ENCODE measurements around the gene GRK6. TPM values are rescaled to one million over a fixed set of nuclear protein-coding genes. Genes with fewer than 3 reads are reported as not detected.

GRK6 gene
- polyA plus RNA-seq, 1 of the 3 experiments (the other 2 are of a cell fraction): 39.5 TPM

- Histone ChIP-seq H3K4me2 (no peak overlapping the region), H2AFZ (ENCODE audit: low read depth) (no peak overlapping the region), H3K9me3 (no peaks in the 10 kb centered on the region), H3K79me2 (ENCODE audit: insufficient read depth) (peaks cover 65% of the 10 kb centered on the region), H3K9ac (no peak overlapping the region), H3K27ac (ENCODE audit: low read depth in 2 of 2, low read length in 1 of 2) (0 out of 4 replicates have a peak overlapping the region, but pooled peaks of 1 of the 2 experiments have one; percentile 15), H3K4me1 (ENCODE audit: control insufficient read depth in 1 of 2, insufficient read depth in 2 of 2, low read depth in 1 of 2, low read length in 1 of 2) (peaks cover 33 to 39% of the 10 kb centered on the region in 2 experiments; a peak in 3 of 4 replicates), H3K36me3 (replicated peaks in 1 of 2; ENCODE audit: control insufficient read depth in 1 of 2, insufficient read depth in 2 of 2, low read length in 1 of 2) (peaks cover 51 to 56% of the 10 kb centered on the region in 2 experiments), H3K9me2 (no peaks in the 10 kb centered on the region), H3F3A (replicated peaks; ENCODE audit: insufficient read depth) (peaks cover 33% of the 10 kb centered on the region), H3K27me3 (ENCODE audit: insufficient read depth) (no peaks in the 10 kb centered on the region), H4K20me1 (ENCODE audit: insufficient read depth) (peaks cover 88% of the 10 kb centered on the region), H3K4me3 (ENCODE audit: low read depth in 2 of 2, low read length in 1 of 2) (peak overlapping the region in 1 of 2 experiments; percentile 56; a peak in 1 of 4 replicates)
- 69% methylated on average over 4 of the region's 43 CpGs for WGBS (ENCODE audit: low lambda C conversion rate)
- peak; percentile 91 for DNase-seq
- TF ChIP-seq POLR2AphosphoS5 (IDR thresholded peaks at IDR 0.05; ENCODE audit: low read depth, low read length) (no peak), CTCF (IDR thresholded peaks at IDR 0.05) (peak; percentile 64)
- POLR2A ChIA-PET: no interaction called here
- CTCF ChIA-PET: interaction anchor here (1.0 to 8.4 kb wide), 4 partner anchors 9 to 101 kb away, joined by 3 to 201 read pairs (median 8); partner anchors contain the start of gene DBN1
These were observed 65.0 kb downstream of the GRK6 start for GRCh38 chr5:177491429-177491945.

GRCh38 chr5:177491983-177492746 lies 65.7 kb downstream of the GRK6 start:
- WGBS (ENCODE audit: low lambda C conversion rate): 97% methylated on average over 41 of the region's 54 CpGs
- H3K9me2 ChIP-seq: no peaks in the 10 kb centered on the region
- H3K4me3 ChIP-seq (ENCODE audit: low read depth in 2 of 2, low read length in 1 of 2): no peak overlapping the region
- H3K4me1 ChIP-seq (ENCODE audit: control insufficient read depth in 1 of 2, insufficient read depth in 2 of 2, low read depth in 1 of 2, low read length in 1 of 2): peaks cover 33 to 40% of the 10 kb centered on the region in 2 experiments; a peak in 3 of 4 replicates
- H3K4me2 ChIP-seq: no peak overlapping the region
- POLR2A ChIA-PET: interaction anchor here (5.9 to 6.7 kb wide), 2 partner anchors 14 to 21 kb away, joined by 39 to 43 read pairs; no protein-coding TSS in a partner anchor
- peaks cover 44 to 55% of the 10 kb centered on the region in 2 experiments for H3K36me3 ChIP-seq (replicated peaks in 1 of 2; ENCODE audit: control insufficient read depth in 1 of 2, insufficient read depth in 2 of 2, low read length in 1 of 2)
- H3K27me3 ChIP-seq (ENCODE audit: insufficient read depth): no peaks in the 10 kb centered on the region
- H2AFZ ChIP-seq (ENCODE audit: low read depth): no peak overlapping the region
- H3K9ac ChIP-seq: no peak overlapping the region
- peaks cover 69% of the 10 kb centered on the region for H3K79me2 ChIP-seq (ENCODE audit: insufficient read depth)
- no peaks in the 10 kb centered on the region for H3K9me3 ChIP-seq
- H3K27ac ChIP-seq (ENCODE audit: low read depth in 2 of 2, low read length in 1 of 2): no peak overlapping the region; a peak in 1 of 4 replicates
- TF ChIP-seq GATA2 (CRISPR knock-in tag; IDR thresholded peaks at IDR 0.05): no peak
- CTCF ChIA-PET: interaction anchor here (0.9 to 15.9 kb wide), 9 partner anchors 9 to 104 kb away, joined by 3 to 228 read pairs (median 4); partner anchors contain the start of genes DBN1 and PRR7
- peaks cover 85% of the 10 kb centered on the region for H4K20me1 ChIP-seq (ENCODE audit: insufficient read depth)
- no peak for DNase-seq
- peaks cover 31% of the 10 kb centered on the region for H3F3A ChIP-seq (replicated peaks; ENCODE audit: insufficient read depth)

Other genes with a start within 250 kb of the GRK6 start
- gene RAB24, start 123.0 kb upstream of the GRK6 start, polyA plus RNA-seq (2012; rRNA removed): 101 and 117 TPM in 2 replicates
- 344 TPM in 2 replicates for gene PRELID1, start 122.9 kb upstream of the GRK6 start, polyA plus RNA-seq (2012; rRNA removed)
- 22.6 and 23.1 TPM in 2 replicates for gene MXD3, start 114.8 kb upstream of the GRK6 start, polyA plus RNA-seq (2012; rRNA removed)
- gene LMAN2, start 75.0 kb upstream of the GRK6 start, polyA plus RNA-seq (2012; rRNA removed): 380 and 500 TPM in 2 replicates
- gene RGS14, start 68.8 kb upstream of the GRK6 start, polyA plus RNA-seq (2012; rRNA removed): 26.5 and 27.6 TPM in 2 replicates
- 0.03 TPM in 1 of 2 replicates, not detected in the other for gene SLC34A1, start 42.2 kb upstream of the GRK6 start, polyA plus RNA-seq (2012; rRNA removed)
- gene PFN3, start 26.0 kb upstream of the GRK6 start, polyA plus RNA-seq (2012; rRNA removed): not detected in 2 replicates
- 3.8 and 4.3 TPM in 2 replicates for gene F12, start 17.1 kb upstream of the GRK6 start, polyA plus RNA-seq (2012; rRNA removed)
- gene PRR7, start 20.1 kb downstream of the GRK6 start, polyA plus RNA-seq (2012; rRNA removed): 12.5 and 17.1 TPM in 2 replicates
- gene DBN1, start 47.0 kb downstream of the GRK6 start, polyA plus RNA-seq (2012; rRNA removed): 176 and 244 TPM in 2 replicates
- 183 and 206 TPM in 2 replicates for gene PDLIM7, start 70.9 kb downstream of the GRK6 start, polyA plus RNA-seq (2012; rRNA removed)
- gene DOK3, start 83.2 kb downstream of the GRK6 start, polyA plus RNA-seq (2012; rRNA removed): 1.9 and 2.2 TPM in 2 replicates
- gene DDX41, start 90.3 kb downstream of the GRK6 start, polyA plus RNA-seq (2012; rRNA removed): 158 and 176 TPM in 2 replicates
- gene FAM193B, start 127.9 kb downstream of the GRK6 start, polyA plus RNA-seq (2012; rRNA removed): 44.4 and 48.1 TPM in 2 replicates
- gene TMED9, start 165.5 kb downstream of the GRK6 start, polyA plus RNA-seq (2012; rRNA removed): 264 and 320 TPM in 2 replicates
- 37.5 and 39.1 TPM in 2 replicates for gene B4GALT7, start 173.5 kb downstream of the GRK6 start, polyA plus RNA-seq (2012; rRNA removed)